ENCODE results near the gene GAL3ST3.

Gene GAL3ST3

DNA sequence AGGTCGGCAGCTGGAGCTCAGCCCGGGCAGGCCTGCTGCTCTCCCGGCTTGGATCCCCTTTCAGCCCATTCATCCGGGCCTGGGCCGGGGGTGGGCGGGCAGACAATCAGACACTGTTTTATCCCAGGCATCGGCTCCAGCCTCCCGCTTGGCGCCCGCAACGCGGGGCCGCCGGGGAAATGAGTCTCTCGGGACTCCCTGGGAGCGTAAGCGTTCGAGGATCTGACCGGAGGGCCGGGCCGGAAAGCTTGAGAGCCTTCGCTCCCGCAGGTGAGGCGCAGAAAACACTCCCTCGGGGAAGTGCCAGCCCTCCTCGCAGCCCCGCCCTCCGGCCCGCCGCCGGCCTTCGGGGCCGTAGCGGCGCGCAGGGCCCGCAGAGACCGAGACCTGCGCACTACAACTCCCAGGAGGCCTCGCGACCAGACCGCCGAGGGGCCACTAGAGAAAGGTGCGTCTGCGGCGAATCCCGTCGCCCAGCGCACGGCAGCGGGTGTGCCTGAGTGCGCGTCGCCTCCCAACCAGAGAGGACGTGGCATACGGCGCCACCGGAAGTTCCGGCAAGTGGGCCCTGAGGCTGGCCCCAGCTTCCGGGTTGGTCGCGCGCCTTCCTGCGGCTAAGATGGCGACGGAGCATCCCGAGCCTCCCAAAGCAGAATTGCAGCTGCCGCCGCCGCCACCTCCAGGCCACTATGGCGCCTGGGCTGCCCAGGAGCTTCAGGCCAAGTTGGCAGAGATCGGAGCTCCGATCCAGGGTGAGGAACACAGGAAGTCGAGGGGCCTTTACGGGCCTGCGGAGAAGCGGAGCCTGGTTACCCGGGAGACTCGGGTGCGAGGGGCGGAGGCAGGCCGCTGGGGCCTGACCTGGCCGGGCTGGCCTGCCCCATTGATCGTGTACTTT is 3.1 kb upstream of the GAL3ST3 start, which contains the start of gene SF3B2:
Gene SF3B2 (plus strand): TSS at position 599 of the 898 bp plus-strand sequence. CDS start 21 bp downstream, at position 620.
- Histone ChIP-seq H3K56ac (ENCODE audit: low read length) (peak within 1 kb of the TSS; percentile 87), H3K23ac (ENCODE audit: low read length) (peak within 1 kb of the TSS; percentile 2), H3K27me3 (ENCODE audit: insufficient read depth, low read length, poor library complexity) (no peaks in the 10 kb centered on the region), H4K8ac (ENCODE audit: low read depth, low read length) (peak within 1 kb of the TSS; percentile 30), H3K4ac (ENCODE audit: low read depth, low read length) (peak within 1 kb of the TSS; percentile 92), H3K9ac (ENCODE audit: low read length) (peak within 1 kb of the TSS; percentile 90), H3K4me3 (ENCODE audit: low read length) (peak within 1 kb of the TSS; percentile 87), H3K79me2 (ENCODE audit: control insufficient read depth, insufficient read depth, low read length) (peaks cover 18% of the 10 kb centered on the region), H3K27ac (ENCODE audit: low read depth, low read length) (peak within 1 kb of the TSS; percentile 98), H3K79me1 (ENCODE audit: low read length) (peaks cover 11% of the 10 kb centered on the region), H3K4me1 (ENCODE audit: control insufficient read depth, low read depth, low read length) (peaks cover 3% of the 10 kb centered on the region), H4K5ac (ENCODE audit: low read length) (peak within 1 kb of the TSS; percentile 84), H3K18ac (ENCODE audit: low read length) (peak within 1 kb of the TSS; percentile 97), H3K4me2 (ENCODE audit: low read length) (peak within 1 kb of the TSS; percentile 50), H2BK15ac (replicated peaks; ENCODE audit: low read depth) (no peak within 1 kb of the TSS), H2BK5ac (ENCODE audit: low read length) (peak within 1 kb of the TSS; percentile 59), H2BK120ac (ENCODE audit: low read depth, low read length) (no peak within 1 kb of the TSS), H3K36me3 (ENCODE audit: control insufficient read depth, insufficient read depth, low read length) (peaks cover 9% of the 10 kb centered on the region), H2AK5ac (ENCODE audit: low read length) (no peak within 1 kb of the TSS)
- WGBS (ENCODE audit: extremely low coverage, insufficient coverage, low lambda C conversion rate), result no CpG with 5 or more reads among the region's 84 CpGs
- peak; percentile 100 for DNase-seq

DNA sequence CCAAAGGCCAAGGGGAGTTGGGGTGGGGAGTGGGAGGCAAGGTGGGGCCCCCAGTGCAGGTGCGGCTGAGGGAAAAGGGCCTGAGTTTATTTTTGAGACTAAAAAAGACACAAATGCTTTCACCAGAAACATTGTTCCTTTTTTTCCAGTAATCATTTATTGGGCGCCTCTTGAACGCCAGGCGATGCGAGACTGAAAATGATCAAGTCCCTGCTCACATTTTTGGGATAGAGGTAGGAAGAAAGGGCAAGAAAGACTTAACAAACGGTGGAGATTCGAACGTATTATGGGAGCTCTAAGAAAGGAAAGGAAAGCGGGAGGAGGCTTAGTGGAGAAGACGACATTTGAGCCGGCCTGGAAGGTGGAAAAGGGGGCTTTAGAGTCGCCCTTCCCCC is 2.4 kb upstream of the GAL3ST3 start:
- H2BK15ac ChIP-seq (replicated peaks; ENCODE audit: low read depth), result no peak overlapping the region
- peak overlapping the region; percentile 82 for H3K9ac ChIP-seq (ENCODE audit: low read length)
- no peak for DNase-seq
- peak overlapping the region; percentile 81 for H3K56ac ChIP-seq (ENCODE audit: low read length)
- H3K27me3 ChIP-seq (ENCODE audit: insufficient read depth, low read length, poor library complexity), result no peaks in the 10 kb centered on the region
- peaks cover 11% of the 10 kb centered on the region for H3K79me1 ChIP-seq (ENCODE audit: low read length)
- H2AK5ac ChIP-seq (ENCODE audit: low read length), result no peak overlapping the region
- peak overlapping the region; percentile 92 for H3K4ac ChIP-seq (ENCODE audit: low read depth, low read length)
- H3K79me2 ChIP-seq (ENCODE audit: control insufficient read depth, insufficient read depth, low read length), result peaks cover 18% of the 10 kb centered on the region
- peak overlapping the region; percentile 97 for H3K18ac ChIP-seq (ENCODE audit: low read length)
- peak overlapping the region; percentile 98 for H3K27ac ChIP-seq (ENCODE audit: low read depth, low read length)
- peak overlapping the region; percentile 50 for H3K4me3 ChIP-seq (ENCODE audit: low read length)
- peak overlapping the region; percentile 17 for H3K4me2 ChIP-seq (ENCODE audit: low read length)
- peak overlapping the region; percentile 30 for H4K8ac ChIP-seq (ENCODE audit: low read depth, low read length)
- H3K36me3 ChIP-seq (ENCODE audit: control insufficient read depth, insufficient read depth, low read length), result peaks cover 8% of the 10 kb centered on the region
- WGBS (ENCODE audit: extremely low coverage, insufficient coverage, low lambda C conversion rate), result no CpG with 5 or more reads among the region's 12 CpGs
- no peak overlapping the region for H2BK120ac ChIP-seq (ENCODE audit: low read depth, low read length)
- peak overlapping the region; percentile 84 for H4K5ac ChIP-seq (ENCODE audit: low read length)
- H2BK5ac ChIP-seq (ENCODE audit: low read length), result no peak overlapping the region
- H3K4me1 ChIP-seq (ENCODE audit: control insufficient read depth, low read depth, low read length), result peaks cover 3% of the 10 kb centered on the region
- H3K23ac ChIP-seq (ENCODE audit: low read length), result peak overlapping the region; percentile 2

DNA sequence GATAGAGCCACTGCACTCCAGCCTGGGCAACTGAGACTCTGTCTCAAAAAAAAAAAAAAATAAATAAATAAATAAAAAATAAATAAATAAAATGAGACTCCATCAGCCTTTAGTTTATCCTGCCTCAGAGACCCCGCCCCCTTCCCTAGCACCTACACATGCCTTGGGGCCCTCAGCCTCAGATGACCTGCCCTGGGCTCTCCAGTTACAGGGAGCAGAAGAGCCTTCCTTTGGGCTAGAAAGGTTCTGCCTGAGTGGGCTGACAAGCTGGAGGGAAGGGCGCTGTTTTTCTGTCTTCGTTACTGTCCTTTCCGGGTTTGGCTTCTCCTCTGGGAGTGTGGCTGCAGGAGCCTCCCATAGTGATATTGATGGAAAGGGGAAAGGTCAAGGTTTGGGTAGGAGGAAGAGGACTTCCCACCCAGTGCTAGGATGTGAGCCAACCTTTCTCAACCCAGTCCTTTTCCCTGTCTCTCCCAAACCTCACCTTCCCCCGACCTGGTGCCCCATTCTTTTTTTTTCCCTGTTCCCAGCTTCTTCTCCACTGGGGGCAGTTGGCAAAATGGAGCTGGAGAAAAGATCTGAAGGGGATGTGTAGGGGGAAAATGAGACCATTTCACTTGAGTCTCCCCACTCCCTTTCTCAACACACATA is 1.7 kb upstream of the GAL3ST3 start:
- Histone ChIP-seq H3K4me2 (ENCODE audit: low read length) (no peak overlapping the region), H3K79me2 (ENCODE audit: control insufficient read depth, insufficient read depth, low read length) (peaks cover 18% of the 10 kb centered on the region), H3K27me3 (ENCODE audit: insufficient read depth, low read length, poor library complexity) (no peaks in the 10 kb centered on the region), H3K4me3 (ENCODE audit: low read length) (no peak overlapping the region), H4K8ac (ENCODE audit: low read depth, low read length) (no peak overlapping the region), H2BK120ac (ENCODE audit: low read depth, low read length) (no peak overlapping the region), H2BK5ac (ENCODE audit: low read length) (no peak overlapping the region), H3K4ac (ENCODE audit: low read depth, low read length) (no peak overlapping the region), H2BK15ac (replicated peaks; ENCODE audit: low read depth) (no peak overlapping the region), H3K18ac (ENCODE audit: low read length) (no peak overlapping the region), H3K36me3 (ENCODE audit: control insufficient read depth, insufficient read depth, low read length) (peaks cover 8% of the 10 kb centered on the region), H3K4me1 (ENCODE audit: control insufficient read depth, low read depth, low read length) (peaks cover 3% of the 10 kb centered on the region), H3K56ac (ENCODE audit: low read length) (peak overlapping the region; percentile 81), H3K79me1 (ENCODE audit: low read length) (peaks cover 11% of the 10 kb centered on the region), H3K23ac (ENCODE audit: low read length) (no peak overlapping the region), H2AK5ac (ENCODE audit: low read length) (no peak overlapping the region), H3K27ac (ENCODE audit: low read depth, low read length) (peak overlapping the region; percentile 98), H4K5ac (ENCODE audit: low read length) (no peak overlapping the region), H3K9ac (ENCODE audit: low read length) (peak overlapping the region; percentile 82)
- DNase-seq, result peak; percentile 30
- WGBS (ENCODE audit: extremely low coverage, insufficient coverage, low lambda C conversion rate), result no CpG with 5 or more reads among the region's 5 CpGs

DNA sequence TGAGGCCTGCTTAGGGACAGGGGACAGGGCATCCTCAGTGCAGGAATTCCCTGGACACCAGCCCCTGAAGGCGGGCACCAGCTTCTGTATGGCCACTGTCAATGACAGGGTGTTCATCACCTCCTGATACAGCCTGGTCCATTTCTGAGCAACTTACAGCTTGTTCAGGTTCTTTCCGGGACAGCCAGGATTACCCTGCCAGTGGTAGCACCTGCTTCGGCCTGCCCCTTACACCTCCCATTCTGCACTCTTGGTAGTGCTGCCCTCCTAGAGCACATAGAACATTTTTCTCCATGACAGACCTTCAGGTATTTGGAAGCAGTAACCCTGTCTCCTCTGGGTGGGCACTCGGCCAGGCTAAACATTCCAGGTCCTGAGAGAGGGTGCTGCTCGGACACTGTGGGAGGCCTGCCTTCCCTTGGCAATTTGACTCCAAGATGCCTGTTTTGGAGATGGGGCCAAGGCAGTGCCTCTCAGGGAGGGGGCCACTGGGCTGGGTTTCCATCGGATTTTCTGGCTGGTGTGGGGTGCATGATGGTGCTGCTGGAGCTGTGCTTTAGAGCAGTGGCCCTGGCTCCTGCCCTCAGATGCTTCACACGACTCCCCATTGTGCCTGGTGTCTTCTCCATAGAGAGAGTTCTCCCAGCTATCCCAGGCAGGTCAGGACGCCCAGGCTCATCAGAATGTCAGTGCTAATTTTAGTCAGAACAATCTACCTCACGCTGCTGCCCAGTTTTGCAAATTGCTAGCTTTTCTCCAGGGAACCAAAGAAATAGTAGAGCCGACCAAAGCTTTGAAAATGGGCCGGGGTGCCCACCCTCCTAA is 1.2 kb downstream of the GAL3ST3 start:
- H3K79me2 ChIP-seq (ENCODE audit: control insufficient read depth, insufficient read depth, low read length), result peaks cover 6% of the 10 kb centered on the region

DNA sequence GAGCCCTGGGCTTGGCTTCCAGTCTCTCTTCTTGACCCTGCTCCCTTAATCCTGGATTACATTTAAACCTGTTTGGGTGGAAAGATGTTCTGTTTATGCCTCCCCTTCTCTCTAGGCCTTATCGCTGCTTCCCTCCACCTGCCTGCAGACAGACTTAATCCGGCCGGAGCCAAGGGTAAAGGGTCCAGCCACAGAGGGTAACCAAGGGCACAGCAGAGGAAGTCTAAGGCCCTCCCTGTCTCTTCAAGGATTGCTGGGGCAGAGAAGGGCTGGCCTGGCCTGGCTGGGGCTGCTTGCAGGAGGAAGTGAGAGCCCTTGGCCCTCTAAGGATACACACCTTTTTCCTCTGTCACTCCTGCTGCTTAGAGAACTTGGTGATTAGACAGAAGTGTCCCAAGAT is 2.1 kb downstream of the GAL3ST3 start:
- Histone ChIP-seq H3K4me2 (ENCODE audit: low read length) (no peak overlapping the region), H3K56ac (ENCODE audit: low read length) (no peak overlapping the region), H3K27me3 (ENCODE audit: insufficient read depth, low read length, poor library complexity) (no peaks in the 10 kb centered on the region), H2BK5ac (ENCODE audit: low read length) (no peak overlapping the region), H3K79me2 (ENCODE audit: control insufficient read depth, insufficient read depth, low read length) (no peaks in the 10 kb centered on the region), H2BK120ac (ENCODE audit: low read depth, low read length) (no peak overlapping the region), H4K8ac (ENCODE audit: low read depth, low read length) (no peak overlapping the region), H3K27ac (ENCODE audit: low read depth, low read length) (no peak overlapping the region), H2BK15ac (replicated peaks; ENCODE audit: low read depth) (no peak overlapping the region), H3K36me3 (ENCODE audit: control insufficient read depth, insufficient read depth, low read length) (no peaks in the 10 kb centered on the region), H3K9ac (ENCODE audit: low read length) (no peak overlapping the region), H3K18ac (ENCODE audit: low read length) (no peak overlapping the region), H3K79me1 (ENCODE audit: low read length) (no peaks in the 10 kb centered on the region), H3K4me1 (ENCODE audit: control insufficient read depth, low read depth, low read length) (peaks cover 2% of the 10 kb centered on the region), H3K4me3 (ENCODE audit: low read length) (no peak overlapping the region), H4K5ac (ENCODE audit: low read length) (no peak overlapping the region), H2AK5ac (ENCODE audit: low read length) (no peak overlapping the region), H3K23ac (ENCODE audit: low read length) (no peak overlapping the region), H3K4ac (ENCODE audit: low read depth, low read length) (no peak overlapping the region)
- WGBS (ENCODE audit: extremely low coverage, insufficient coverage, low lambda C conversion rate), result no CpG with 5 or more reads among the region's 3 CpGs
- DNase-seq, result no peak

More for the DNA sequence above, 1.2 kb downstream of the GAL3ST3 start:
- no peak overlapping the region for H3K4ac ChIP-seq (ENCODE audit: low read depth, low read length)
- peaks cover 2% of the 10 kb centered on the region for H3K4me1 ChIP-seq (ENCODE audit: control insufficient read depth, low read depth, low read length)
- no peak overlapping the region for H3K4me3 ChIP-seq (ENCODE audit: low read length)
- no peak overlapping the region for H2BK15ac ChIP-seq (replicated peaks; ENCODE audit: low read depth)
- H2BK5ac ChIP-seq (ENCODE audit: low read length), result no peak overlapping the region
- H3K9ac ChIP-seq (ENCODE audit: low read length), result no peak overlapping the region
- H3K79me1 ChIP-seq (ENCODE audit: low read length), result no peaks in the 10 kb centered on the region
- no peak overlapping the region for H3K4me2 ChIP-seq (ENCODE audit: low read length)
- no peak overlapping the region for H3K27ac ChIP-seq (ENCODE audit: low read depth, low read length)
- no peak overlapping the region for H4K8ac ChIP-seq (ENCODE audit: low read depth, low read length)
- H3K18ac ChIP-seq (ENCODE audit: low read length), result no peak overlapping the region
- H3K23ac ChIP-seq (ENCODE audit: low read length), result no peak overlapping the region
- WGBS (ENCODE audit: extremely low coverage, insufficient coverage, low lambda C conversion rate), result no CpG with 5 or more reads among the region's 11 CpGs
- no peaks in the 10 kb centered on the region for H3K36me3 ChIP-seq (ENCODE audit: control insufficient read depth, insufficient read depth, low read length)
- no peaks in the 10 kb centered on the region for H3K27me3 ChIP-seq (ENCODE audit: insufficient read depth, low read length, poor library complexity)
- DNase-seq, result no peak
- no peak overlapping the region for H2AK5ac ChIP-seq (ENCODE audit: low read length)
- H4K5ac ChIP-seq (ENCODE audit: low read length), result no peak overlapping the region
- H3K56ac ChIP-seq (ENCODE audit: low read length), result no peak overlapping the region
- no peak overlapping the region for H2BK120ac ChIP-seq (ENCODE audit: low read depth, low read length)
